T-helper 2 cell treated with Interferon-gamma antibody and Interleukin-4, amounts not matched to agents 100 ng/mL and 5 ng/mL, for 36 hours (primary cell): ENCODE data around the gene MSANTD2. TPM values are rescaled to one million over a fixed set of nuclear protein-coding genes. Genes with fewer than 3 reads are reported as not detected.
"Not testable (repeated sequence)": the region's sequence is repeated elsewhere in the genome, so short reads cannot be mapped to it uniquely, and the experiment has no call there.

Experiments used
- intact Hi-C: fragments of 100-400 bp; cut with micrococcal nuclease; formaldehyde crosslinking; loops from one replicate; pipeline ENCODE4 v1.15.1; 2023
- total RNA-seq: library from RNA; stranded (reverse); gene quantifications from 2 replicates; pipeline ENCODE4 v1.2.3, GENCODE V29; 2022

MSANTD2 gene
- total RNA-seq, 1 donor from 2014 or later: 12.8 TPM

DNA sequence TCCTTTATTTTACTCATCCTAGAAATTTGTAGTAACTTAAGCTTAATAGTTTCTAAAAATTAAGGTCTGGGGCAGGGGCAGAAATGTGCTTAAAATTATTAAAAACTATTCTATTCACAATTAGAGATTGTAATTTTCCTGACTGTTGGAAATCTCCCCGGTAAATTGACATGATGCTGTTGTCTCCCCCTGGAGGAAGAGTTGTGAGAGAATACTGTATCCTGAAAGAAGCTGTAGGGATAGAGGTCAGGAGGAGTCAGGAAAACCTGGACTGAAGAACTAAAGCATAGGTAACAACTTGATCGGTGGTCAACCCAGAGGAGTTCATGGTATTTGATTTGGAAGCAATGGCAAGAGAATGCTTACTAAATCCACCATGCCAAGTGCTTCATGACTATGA, 21.9 kb downstream of the MSANTD2 start:
- intact Hi-C loops: no loop called here

DNA sequence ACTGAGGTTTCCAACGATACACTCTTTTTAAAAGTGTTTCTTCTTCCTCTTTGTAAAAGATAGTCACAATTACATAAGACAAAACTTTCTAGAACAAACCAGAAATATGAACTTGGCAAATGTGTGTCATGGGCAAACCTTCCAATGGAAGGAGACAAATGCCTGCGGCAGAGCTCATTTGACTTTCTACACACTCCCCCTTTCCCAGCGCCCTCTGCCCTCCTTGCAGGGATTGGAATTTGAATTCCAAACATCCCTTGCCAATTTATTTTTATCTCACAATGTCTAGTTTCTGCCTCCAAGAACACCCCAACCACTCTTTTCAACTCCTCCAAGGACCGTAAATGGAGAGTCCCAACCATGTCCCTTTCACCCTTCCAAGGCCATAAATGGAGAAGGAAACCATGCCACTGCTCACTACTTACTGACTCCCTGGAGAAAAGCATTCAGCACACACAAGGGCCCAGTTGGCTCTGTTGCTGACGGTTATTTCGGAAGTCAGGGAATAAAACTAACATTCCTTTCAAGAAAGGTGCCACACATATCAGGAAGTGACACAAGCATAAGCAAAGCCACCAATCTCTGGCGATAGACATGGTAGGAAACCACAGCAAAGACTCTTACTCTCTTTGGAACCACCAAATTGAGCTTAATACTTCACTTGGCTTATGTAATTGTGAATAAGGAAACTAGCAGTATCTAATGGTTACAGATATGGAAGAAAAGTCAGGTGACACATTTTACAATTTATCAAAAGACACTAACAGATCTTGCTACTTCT, 23.2 kb downstream of the MSANTD2 start:
- intact Hi-C loops: no loop called here

DNA sequence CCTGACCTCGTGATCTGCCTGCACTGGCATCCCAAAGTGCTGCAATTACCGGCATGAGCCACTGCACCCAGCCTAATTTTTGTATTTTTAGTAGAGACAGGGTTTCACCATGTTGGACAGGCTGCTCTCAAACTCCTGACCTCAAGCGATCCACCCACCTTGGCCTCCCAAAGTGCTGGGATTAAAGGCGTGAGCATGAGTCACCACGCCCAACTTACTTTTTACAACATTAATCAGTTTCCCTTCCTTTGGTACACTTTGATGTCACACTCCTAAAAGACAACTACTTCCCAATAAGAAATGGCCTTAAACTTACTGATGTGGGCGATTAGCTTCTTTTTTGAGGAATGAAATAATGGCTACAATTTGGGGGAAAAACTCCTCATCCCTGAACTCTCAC, 29.2 kb downstream of the MSANTD2 start:
- intact Hi-C loops: not testable (repeated sequence)

DNA sequence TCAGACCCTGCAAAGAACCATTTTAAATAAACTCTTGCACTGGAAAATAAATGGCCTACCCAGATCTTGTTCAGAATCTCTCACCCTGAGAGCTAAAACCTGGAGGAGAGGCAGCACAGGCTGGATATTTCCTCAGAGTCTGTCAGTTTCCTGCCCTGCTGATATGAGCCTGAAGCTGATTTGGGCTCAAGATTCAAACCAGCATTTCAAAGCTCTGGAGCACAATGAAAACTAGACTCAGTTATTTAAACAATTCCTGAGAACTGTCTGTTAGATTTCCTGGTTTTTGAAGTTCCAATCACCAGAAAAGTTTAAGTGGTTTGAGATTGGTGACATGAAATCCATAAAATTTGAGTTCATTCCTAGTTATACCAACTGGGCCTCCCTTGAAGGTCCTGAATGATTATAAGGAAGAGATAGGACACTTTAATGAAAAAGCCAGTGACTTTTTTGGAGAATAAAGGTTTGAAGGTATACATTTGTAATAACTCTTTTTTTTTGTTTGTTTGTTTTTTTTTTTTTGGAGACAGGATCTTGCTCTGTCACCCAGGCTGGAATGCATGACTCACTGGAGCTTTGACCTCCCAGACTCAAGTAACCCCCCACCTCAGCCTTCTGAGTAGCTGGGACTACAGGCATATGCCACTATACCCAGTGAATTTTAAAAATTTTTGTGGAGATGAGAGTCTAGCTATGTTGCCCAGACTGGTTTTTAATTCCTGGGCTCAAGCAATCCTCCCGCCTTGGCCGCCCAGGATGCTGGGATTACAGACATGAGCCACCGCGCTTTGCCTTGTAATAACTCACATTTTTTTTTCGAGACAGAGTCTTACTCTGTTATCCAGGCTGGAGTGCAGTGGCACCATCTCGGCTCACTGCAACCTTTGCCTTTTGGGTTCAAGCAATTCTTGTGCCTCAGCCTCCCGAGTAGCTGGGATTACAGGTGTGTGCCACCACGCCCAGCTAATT, 30.1 kb downstream of the MSANTD2 start:
- intact Hi-C loops: no loop called here

DNA sequence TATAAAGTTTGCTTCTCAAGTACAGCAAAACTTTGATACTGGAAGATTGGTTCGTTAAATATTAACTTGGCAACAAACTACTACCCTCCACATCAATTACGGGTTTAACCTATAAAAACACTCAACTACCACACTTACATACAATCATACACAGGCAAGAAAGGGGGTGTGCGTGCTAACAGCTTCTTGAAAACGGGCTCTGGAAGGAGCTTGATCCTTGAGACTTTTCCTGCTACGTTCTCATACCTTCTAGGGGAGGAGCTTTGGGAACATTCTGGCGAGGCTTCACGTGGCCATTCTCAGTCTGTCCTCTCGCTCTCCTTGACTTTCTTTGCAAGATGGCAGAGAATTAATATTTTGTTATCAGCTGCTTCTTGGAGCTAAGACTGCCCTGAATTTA, 31.3 kb downstream of the MSANTD2 start:
- intact Hi-C loops: no loop called here

DNA sequence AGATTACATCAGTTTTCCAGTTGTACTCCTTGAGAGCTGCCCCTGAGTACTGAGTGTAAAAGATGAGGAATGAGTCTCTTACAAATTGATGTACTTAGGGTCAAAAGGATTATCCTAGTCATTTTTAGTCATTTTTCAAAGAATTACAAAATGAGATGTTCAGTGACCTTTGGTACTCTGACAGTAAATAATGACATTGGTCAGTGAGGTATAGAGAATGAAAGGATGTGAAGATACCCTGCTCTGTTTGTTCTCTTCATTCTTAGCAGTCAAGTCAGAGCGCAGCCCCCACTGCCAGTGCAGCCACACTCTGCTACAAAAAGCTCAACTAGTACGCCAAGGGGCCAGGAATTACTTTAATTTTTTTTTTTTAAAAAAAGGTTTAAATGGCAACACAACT, 34.0 kb downstream of the MSANTD2 start:
- intact Hi-C loops: no loop called here

DNA sequence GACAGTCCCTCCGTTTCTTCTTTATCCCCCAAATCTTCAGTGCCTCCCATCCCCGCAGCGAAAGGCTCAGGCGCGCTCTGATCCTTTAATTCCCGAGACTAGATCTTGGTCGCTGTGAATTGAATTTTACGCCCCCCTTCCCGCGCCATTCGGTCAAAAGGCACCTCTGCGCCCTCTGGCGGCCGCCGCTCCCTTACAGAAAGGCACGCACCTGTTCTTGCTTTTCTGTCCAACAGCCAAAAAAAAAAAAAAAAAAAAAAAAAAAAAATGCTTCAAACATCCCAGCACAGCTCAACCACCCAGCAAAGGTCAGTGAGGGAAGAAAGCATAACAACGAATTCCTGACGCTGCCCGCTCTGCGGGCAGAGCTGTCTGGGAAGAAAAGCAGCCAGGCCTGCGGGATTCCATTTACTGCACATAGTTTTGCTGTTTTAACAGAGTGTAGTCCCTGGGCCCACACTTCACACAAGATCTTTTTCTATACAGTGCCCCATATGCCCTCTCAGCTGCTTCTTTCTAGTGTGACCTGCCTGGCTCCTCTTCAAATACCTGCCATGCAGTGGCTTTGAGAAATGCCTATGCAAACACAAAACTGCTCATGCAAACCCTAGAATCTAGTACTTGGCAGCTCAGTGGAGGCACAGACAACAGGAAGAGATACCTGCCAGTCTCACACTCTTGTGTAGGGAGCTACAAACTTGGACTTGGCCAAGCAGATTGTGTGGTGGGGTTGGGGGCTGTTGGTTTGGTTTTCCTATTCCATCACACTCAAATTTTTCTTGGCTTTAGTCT, 36.9 kb downstream of the MSANTD2 start:
- intact Hi-C loops: loop anchor here (1.0 to 2.0 kb wide), 5 partner anchors 17 to 113 kb away; partner anchors contain the start of genes SIAE and SPA17

DNA sequence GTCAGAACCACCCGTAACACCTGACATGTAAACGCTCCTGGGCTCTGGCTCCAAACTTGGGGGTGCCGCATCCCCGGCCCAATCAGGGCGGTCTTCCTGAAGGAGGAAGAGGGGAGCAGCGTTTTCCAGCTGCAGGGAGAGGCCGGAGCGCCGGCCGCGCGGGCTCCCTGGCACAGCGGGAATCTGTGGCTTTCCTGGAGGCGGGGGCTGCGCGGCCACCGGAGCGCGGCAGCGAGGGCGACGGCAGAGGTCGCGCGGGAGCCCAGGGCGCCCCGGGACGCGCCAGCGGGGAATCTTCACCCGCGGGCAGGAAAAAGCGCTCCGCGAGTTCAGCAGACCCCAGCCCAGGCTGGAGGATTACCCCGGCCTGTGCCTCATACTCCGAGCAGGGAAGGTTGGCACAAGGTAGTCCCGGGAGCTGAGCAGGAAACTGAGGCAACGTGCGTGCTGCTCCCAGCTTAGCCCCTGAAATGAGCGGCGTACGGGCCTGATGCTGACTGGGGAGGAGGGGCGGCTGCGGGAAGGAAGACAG, 37.5 kb downstream of the MSANTD2 start:
- intact Hi-C loops: loop anchor here (1.0 to 2.0 kb wide), 6 partner anchors 16 to 114 kb away; partner anchors contain the start of genes MSANTD2, SIAE and SPA17

DNA sequence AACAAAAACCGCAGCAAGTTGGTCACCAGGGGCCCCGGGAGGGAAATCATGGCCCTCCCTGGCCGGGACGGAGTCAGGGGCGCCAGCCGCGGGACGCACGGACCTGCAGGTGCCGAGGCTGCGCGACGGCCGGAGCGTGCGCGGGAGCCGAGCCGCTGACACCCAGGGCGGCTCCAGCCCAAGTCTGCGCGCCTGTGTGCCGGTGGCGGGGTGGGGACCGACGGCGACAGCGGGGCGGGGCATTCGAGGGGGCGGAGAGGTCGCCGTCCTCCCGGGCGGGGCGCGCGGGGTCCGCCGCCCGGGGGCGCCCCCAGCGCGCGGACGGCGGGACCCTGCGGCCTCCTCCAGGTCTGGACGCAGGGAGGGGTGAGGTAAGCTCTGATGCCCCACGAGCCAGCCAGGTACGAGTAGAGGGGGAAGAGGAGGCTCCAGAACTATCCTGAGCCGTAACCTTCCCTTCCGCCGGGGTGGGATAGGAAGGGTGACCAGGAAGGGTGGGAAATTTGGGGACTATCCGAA, 38.0 kb downstream of the MSANTD2 start, which contains the start of gene ESAM:
TSS of gene ESAM (minus strand) at position 186 of the 519 bp plus-strand sequence. CDS start at position 50, 136 bp downstream.
- intact Hi-C loops: loop anchor here (1.0 to 2.0 kb wide), 2 partner anchors 38 to 115 kb away; partner anchors contain the start of gene MSANTD2

DNA sequence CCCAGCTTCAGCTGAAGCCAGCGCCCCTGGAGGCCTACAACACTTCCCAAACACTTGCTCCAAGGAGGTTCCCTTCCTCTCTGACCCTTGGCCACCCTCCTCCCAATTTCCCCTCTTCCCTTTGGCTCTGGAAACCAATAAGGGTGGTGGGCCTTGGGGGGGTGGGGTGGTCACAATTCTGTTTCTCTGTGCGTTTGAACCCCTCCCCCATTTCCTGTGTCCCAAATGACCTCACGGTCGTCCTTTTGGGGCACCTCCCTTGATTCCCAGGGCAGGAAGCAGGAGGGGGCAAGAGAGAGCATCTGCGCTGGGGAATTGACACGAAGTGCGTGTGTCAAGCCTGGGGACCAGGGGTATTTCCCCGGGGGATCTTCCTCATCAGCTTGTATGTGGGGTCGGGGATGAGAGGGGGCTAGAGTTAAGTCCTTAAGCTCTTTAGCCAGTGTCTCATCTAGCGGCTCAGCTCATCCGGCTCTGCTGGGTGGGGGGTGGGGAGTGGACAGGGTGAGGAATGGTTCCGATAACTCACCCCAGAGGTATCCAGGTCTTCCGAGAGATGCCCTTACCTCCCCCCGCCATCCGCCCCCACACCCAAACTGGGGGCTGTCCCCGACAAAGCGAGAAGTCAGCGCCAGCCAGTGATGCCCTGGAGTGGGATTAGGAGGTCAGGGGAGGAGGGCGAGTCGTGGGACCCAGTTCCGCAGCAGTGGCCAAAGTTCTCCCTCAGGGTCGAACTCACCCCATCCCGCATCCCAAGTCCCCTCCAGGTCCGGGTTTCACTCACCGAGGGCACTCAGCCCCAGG, 38.7 kb downstream of the MSANTD2 start:
- intact Hi-C loops: loop anchor here (1.0 to 2.0 kb wide), 2 partner anchors 39 to 115 kb away; partner anchors contain the start of gene MSANTD2

DNA sequence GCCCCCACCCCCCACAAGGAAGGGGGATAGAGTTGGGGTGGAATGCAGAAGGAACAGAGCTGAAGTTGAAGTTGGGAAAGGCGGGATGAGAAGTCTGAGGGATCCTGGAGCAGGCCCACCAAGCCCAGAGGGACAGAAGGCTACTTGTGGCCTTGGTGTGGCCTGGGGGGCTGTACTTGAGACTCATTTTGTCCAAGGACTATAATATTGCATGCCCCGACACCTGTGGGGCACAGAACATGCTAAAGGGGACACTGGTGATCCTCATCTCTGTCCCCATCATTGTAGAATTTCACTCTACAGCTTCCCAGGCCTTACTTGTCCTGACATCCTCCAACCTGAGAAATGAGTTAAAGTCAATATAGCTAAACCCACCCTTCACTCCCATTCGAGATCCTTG, 39.4 kb downstream of the MSANTD2 start:
- intact Hi-C loops: no loop called here

DNA sequence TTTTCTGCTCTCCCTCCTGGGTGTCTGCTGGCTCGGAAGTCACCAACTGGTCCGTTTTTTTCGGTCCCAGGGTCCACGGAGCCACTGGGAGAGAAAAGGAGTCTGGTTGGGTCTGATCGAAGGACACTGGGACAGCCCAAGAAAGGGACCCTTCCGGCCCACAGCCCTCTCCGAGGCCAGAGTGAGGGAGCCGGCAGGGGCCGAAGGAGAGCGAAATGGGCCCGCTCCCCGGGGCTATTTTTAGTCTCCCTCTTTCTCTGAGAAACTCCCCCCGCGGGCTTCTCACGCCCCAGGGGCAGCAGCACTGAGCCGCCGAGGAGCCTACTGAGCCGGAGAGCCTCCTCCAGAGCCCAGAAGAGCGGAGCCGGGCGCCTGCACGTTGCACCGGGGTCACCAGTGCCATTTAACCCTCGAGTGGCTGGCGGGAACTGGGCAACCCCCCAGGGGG, 40.0 kb downstream of the MSANTD2 start:
- intact Hi-C loops: no loop called here

DNA sequence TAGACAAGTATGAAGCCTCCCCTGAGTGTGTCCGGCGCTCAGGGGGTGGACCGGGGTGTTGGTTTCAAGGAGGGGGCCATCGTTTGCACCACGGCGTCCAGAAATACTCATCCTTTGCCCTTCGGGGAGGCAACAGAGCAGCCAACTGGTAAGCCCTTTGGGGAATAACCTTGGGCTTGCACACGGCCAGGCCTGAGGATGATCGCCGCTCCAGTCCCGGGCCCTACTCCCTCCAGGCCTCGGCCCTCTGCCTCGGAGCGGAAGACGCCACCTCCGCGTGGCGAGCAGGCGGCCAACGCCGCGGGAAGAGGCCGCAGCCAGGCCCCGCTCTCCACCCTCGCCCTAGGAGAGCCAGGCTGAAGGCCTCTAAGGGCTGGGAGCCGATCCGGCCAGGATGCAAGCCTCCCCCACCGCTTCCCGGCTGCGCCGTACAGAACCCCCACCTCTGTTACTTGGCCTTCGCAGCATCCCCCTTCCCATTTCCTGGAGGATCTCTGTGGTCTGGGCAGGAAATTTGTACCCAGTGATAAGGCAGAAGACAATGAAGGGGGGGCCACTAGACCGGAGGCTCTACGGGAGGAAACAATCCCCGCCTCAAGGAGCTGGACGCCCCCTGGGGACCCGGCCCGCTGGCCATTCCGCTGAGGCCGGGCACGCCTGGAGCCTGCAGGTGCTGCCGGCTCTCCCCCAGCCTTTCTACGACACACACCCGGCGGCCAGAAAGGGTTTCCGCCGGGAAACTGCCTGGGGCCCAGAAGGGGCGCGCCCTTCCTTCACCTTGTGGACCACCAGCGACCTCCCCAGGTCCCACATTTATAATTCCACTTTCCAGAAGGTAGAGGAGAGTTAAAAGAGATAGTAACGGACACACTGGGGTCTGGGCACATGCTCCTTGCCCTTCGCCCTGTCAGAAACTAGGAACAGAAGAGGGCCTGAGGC, 40.7 kb downstream of the MSANTD2 start:
- intact Hi-C loops: no loop called here

DNA sequence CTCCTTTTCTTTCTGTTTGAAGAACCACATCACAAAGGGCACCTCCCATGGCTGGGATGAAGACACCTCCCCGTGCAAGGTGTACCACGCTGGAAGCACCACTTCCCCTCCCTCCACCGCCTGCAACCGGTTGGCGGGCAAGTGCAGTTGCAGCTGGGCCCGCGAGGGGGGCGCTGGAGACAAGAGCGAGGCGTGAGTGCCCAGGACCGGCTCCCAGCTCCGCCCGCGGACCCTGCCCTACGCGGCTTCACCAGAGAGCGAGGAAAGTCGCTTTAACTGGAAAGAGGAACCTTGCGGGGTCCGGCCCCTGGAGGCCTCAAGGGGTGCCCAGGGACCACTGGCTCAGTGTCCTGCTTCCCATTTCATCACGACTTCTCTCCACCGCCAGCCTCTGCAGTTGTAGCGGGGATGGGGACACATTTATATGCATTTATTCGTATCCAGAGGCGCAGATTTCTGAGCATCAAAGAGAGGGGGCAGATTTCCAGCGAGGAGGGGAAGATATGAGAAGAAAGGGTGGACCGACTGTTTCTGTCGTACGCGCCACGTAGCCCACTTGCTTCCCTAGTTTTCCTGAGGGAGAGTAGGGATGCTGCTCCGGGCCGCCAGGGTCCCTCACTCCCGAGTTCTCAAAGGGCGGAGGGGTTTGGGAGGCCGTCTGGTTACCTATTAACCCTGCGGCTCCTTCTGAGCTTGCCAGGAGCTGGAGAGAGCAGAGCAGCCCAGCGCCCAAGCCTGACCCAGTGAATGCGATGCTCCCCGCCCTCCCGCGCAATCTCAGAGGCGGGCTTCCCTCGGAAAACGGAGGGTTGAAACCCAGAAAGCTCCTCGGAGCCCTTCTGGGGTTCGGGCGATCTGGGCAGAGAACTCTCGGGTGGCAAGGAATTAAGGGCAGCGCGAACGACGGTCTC, 41.6 kb downstream of the MSANTD2 start:
- intact Hi-C loops: loop anchor here (1.0 kb wide), 1 partner anchor 12 kb away; no protein-coding TSS in a partner anchor

DNA sequence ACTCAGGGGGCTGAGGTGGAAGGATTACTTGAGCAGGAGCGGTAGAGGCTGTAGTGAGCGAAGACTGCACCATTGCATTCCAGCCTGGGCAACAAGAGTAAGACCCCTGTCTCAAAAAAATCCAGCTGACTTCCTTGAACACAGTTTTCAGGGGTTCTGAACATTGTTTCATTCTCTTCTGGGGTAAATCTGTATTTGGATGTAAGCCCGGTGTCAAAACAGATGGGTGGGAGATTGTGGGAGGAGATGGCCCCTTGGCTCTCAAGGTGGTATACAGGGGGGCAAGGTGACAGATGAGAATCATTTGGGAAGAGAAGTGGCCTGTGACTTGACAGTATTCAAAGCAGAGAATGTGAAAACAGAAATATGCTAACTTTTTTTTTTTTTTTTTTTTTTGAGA, 42.9 kb downstream of the MSANTD2 start:
- intact Hi-C loops: no loop called here

DNA sequence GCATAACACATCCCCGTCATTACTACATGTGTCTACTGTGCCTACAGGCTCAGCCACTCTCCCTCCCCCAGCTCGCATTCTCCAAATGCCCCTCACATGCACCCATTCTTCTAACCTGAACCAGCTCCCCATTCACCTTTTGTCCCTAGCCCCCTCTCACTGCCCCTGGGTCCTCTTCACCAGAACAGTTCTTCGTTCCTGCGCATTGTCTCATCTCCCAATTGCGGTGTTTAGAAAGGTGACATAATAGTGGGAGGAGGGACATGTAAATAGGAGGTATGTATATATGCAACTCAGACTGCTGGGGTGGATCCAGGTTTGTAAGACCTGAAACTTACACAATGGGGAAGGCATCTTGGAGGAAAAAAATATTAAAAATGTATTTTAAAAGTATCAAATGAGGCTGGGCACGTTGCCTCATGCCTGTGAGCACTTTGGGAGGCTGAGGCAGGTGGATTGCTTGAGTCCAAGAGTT, 43.4 kb downstream of the MSANTD2 start:
- intact Hi-C loops: no loop called here
